Measurements from ENCODE around the gene CEP120.

Gene CEP120

GRCh38 chr5:123455640-123456039 is 32.4 kb upstream of the CEP120 start:
- TF ChIP-seq ARNT (IDR thresholded peaks at IDR 0.05) (no peak), PKNOX1 (IDR thresholded peaks at IDR 0.05) (peak; percentile 77), SP1 (IDR thresholded peaks at IDR 0.05) (no peak), HDGF (IDR thresholded peaks at IDR 0.05; ENCODE audit: borderline replicate concordance) (no peak), FOXK2 (IDR thresholded peaks at IDR 0.05) (no peak), FOXM1 (IDR thresholded peaks at IDR 0.05; ENCODE audit: borderline replicate concordance) (no peak), FOXA1 (IDR thresholded peaks at IDR 0.05) (no peak), ELF4 (IDR thresholded peaks at IDR 0.05) (no peak)
- ChIA-PET CTCF (no interaction called here), POLR2A (no interaction called here)
- no peak for DNase-seq (ENCODE audit: extremely low spot score)

- POLR2A ChIA-PET, result no interaction called here
- TF ChIP-seq BHLHE40 (IDR thresholded peaks at IDR 0.05; ENCODE audit: borderline replicate concordance) (no peak), L3MBTL2 (conservative IDR thresholded peaks at IDR 0.05) (no peak)
- CTCF ChIA-PET, result no interaction called here
- no peak for DNase-seq (ENCODE audit: extremely low spot score)
These were observed 31.9 kb upstream of the CEP120 start for GRCh38 chr5:123455095-123455494.

GRCh38 chr5:123454259-123454911 is 31.2 kb upstream of the CEP120 start:
- ChIA-PET POLR2A (no interaction called here), CTCF (no interaction called here)
- no peak for TF ChIP-seq FOXM1 (IDR thresholded peaks at IDR 0.05; ENCODE audit: borderline replicate concordance)
- DNase-seq (ENCODE audit: extremely low spot score), result no peak

- no peak for DNase-seq (ENCODE audit: extremely low spot score)
- POLR2A ChIA-PET, result interaction anchor here (1.3 kb wide), 1 partner anchor 29 kb away, joined by 8 read pairs; the partner anchor contains the start of gene CEP120
- CTCF ChIA-PET, result no interaction called here
- TF ChIP-seq TARDBP (IDR thresholded peaks at IDR 0.05) (no peak), FOXM1 (IDR thresholded peaks at IDR 0.05; ENCODE audit: borderline replicate concordance) (no peak), FOXK2 (IDR thresholded peaks at IDR 0.05) (no peak), HDGF (IDR thresholded peaks at IDR 0.05; ENCODE audit: borderline replicate concordance) (no peak), L3MBTL2 (conservative IDR thresholded peaks at IDR 0.05) (no peak)
These were observed 29.2 kb upstream of the CEP120 start for GRCh38 chr5:123452401-123452800.

GRCh38 chr5:123451047-123451446 is 27.8 kb upstream of the CEP120 start:
- CTCF ChIA-PET, result no interaction called here

GRCh38 chr5:123450640-123451039 is 27.4 kb upstream of the CEP120 start:
- POLR2A ChIA-PET, result interaction anchor here (0.7 to 1.6 kb wide), 2 partner anchors 27 to 64 kb away, joined by 4 to 9 read pairs; partner anchors contain the start of gene CEP120
- TF ChIP-seq PKNOX1 (IDR thresholded peaks at IDR 0.05), result peak; percentile 16; the same call in 1 of the 2 replicates
- TF ChIP-seq BHLHE40 (IDR thresholded peaks at IDR 0.05; ENCODE audit: borderline replicate concordance), result no peak
- DNase-seq (ENCODE audit: extremely low spot score), result no peak
- CTCF ChIA-PET, result interaction anchor here (0.8 kb wide), 1 partner anchor 17 kb away, joined by 3 read pairs; no protein-coding TSS in a partner anchor

More at GRCh38 chr5:123451047-123451446, 27.8 kb upstream of the CEP120 start:
- TF ChIP-seq CTBP1 (IDR thresholded peaks at IDR 0.05; ENCODE audit: borderline replicate concordance) (no peak), ZNF384 (IDR thresholded peaks at IDR 0.05) (no peak), BHLHE40 (IDR thresholded peaks at IDR 0.05; ENCODE audit: borderline replicate concordance) (no peak), HDGF (IDR thresholded peaks at IDR 0.05; ENCODE audit: borderline replicate concordance) (no peak), ARNT (IDR thresholded peaks at IDR 0.05) (no peak), FOXK2 (IDR thresholded peaks at IDR 0.05) (no peak), L3MBTL2 (conservative IDR thresholded peaks at IDR 0.05) (no peak), PKNOX1 (IDR thresholded peaks at IDR 0.05) (no peak), LEF1 (IDR thresholded peaks at IDR 0.05; ENCODE audit: borderline replicate concordance) (no peak), TARDBP (IDR thresholded peaks at IDR 0.05) (no peak), ELF4 (IDR thresholded peaks at IDR 0.05) (no peak), NFRKB (IDR thresholded peaks at IDR 0.05) (no peak), FOXA1 (IDR thresholded peaks at IDR 0.05) (no peak), FOXM1 (IDR thresholded peaks at IDR 0.05; ENCODE audit: borderline replicate concordance) (no peak), SP1 (IDR thresholded peaks at IDR 0.05) (no peak), SUZ12 (IDR thresholded peaks at IDR 0.05) (no peak)
- DNase-seq (ENCODE audit: extremely low spot score), result no peak
- POLR2A ChIA-PET, result interaction anchor here (1.6 kb wide), 1 partner anchor 28 kb away, joined by 9 read pairs; the partner anchor contains the start of gene CEP120

- ChIA-PET CTCF (interaction anchor here (0.8 kb wide), 1 partner anchor 16 kb away, joined by 3 read pairs; no protein-coding TSS in a partner anchor), POLR2A (interaction anchor here (0.7 to 1.6 kb wide), 2 partner anchors 27 to 65 kb away, joined by 4 to 9 read pairs; partner anchors contain the start of gene CEP120)
- no peak for DNase-seq (ENCODE audit: extremely low spot score)
- TF ChIP-seq FOXK2 (IDR thresholded peaks at IDR 0.05) (no peak), BHLHE40 (IDR thresholded peaks at IDR 0.05; ENCODE audit: borderline replicate concordance) (no peak), L3MBTL2 (conservative IDR thresholded peaks at IDR 0.05) (no peak)
These were observed 26.9 kb upstream of the CEP120 start for GRCh38 chr5:123450114-123450513.

All from HEK293T (cell line).